ENCODE results near the gene TIMP3. TPM values are rescaled to one million over a fixed set of nuclear protein-coding genes. Genes with fewer than 3 reads are reported as not detected.
A peak's percentile ranks its signal among the peaks of the same experiment; 100 is the strongest.
"Not testable (repeated sequence)": the region's sequence is repeated elsewhere in the genome, so short reads cannot be mapped to it uniquely, and the experiment has no call there.

Gene TIMP3
- 0.14 TPM in 1 of 2 replicates, not detected in the other for total RNA-seq (2014; rRNA removed; shearing (Covaris generic); ENCODE audit: low replicate concordance)

GRCh38 chr22:32801537-32802236, at the start of gene TIMP3:
TIMP3 (plus strand) TSS chr22:32801705; CDS start chr22:32802002, 297 bp downstream.
- in situ Hi-C loops (cut with HindIII; ENCODE audit: low pct_unique_long_range_greater_than_20kb, low sequenced_read_pairs): no loop called here
- no peak for DNase-seq (ENCODE audit: low read depth)

GRCh38 chr22:32752326-32752725, 49.2 kb upstream of the TIMP3 start:
- no peak for DNase-seq (ENCODE audit: low read depth)
- in situ Hi-C loops (cut with HindIII; ENCODE audit: low pct_unique_long_range_greater_than_20kb, low sequenced_read_pairs): no loop called here

- no peak for DNase-seq (ENCODE audit: low read depth)
- in situ Hi-C loops (cut with HindIII; ENCODE audit: low pct_unique_long_range_greater_than_20kb, low sequenced_read_pairs): no loop called here
These were observed 48.5 kb upstream of the TIMP3 start for GRCh38 chr22:32752816-32753520.

- in situ Hi-C loops (cut with HindIII; ENCODE audit: low pct_unique_long_range_greater_than_20kb, low sequenced_read_pairs): no loop called here
- DNase-seq (ENCODE audit: low read depth): no peak
These were observed 47.9 kb upstream of the TIMP3 start for GRCh38 chr22:32753591-32753990.

GRCh38 chr22:32754413-32755041, 47.0 kb upstream of the TIMP3 start:
- no peak for DNase-seq (ENCODE audit: low read depth)

GRCh38 chr22:32757086-32757762, 44.3 kb upstream of the TIMP3 start:
- in situ Hi-C loops (cut with HindIII; ENCODE audit: low pct_unique_long_range_greater_than_20kb, low sequenced_read_pairs): not testable (repeated sequence)

More at GRCh38 chr22:32754413-32755041, 47.0 kb upstream of the TIMP3 start:
- in situ Hi-C loops (cut with HindIII; ENCODE audit: low pct_unique_long_range_greater_than_20kb, low sequenced_read_pairs): no loop called here

GRCh38 chr22:32758866-32759385, 42.6 kb upstream of the TIMP3 start:
- DNase-seq (ENCODE audit: low read depth): no peak
- in situ Hi-C loops (cut with HindIII; ENCODE audit: low pct_unique_long_range_greater_than_20kb, low sequenced_read_pairs): no loop called here

More at GRCh38 chr22:32757086-32757762, 44.3 kb upstream of the TIMP3 start:
- DNase-seq (ENCODE audit: low read depth): peak; percentile 21

- DNase-seq (ENCODE audit: low read depth): no peak
These were observed 41.1 kb upstream of the TIMP3 start for GRCh38 chr22:32760396-32760795.

GRCh38 chr22:32760815-32761214, 40.7 kb upstream of the TIMP3 start:
- in situ Hi-C loops (cut with HindIII; ENCODE audit: low pct_unique_long_range_greater_than_20kb, low sequenced_read_pairs): no loop called here
- no peak for DNase-seq (ENCODE audit: low read depth)

More at GRCh38 chr22:32760396-32760795, 41.1 kb upstream of the TIMP3 start:
- in situ Hi-C loops (cut with HindIII; ENCODE audit: low pct_unique_long_range_greater_than_20kb, low sequenced_read_pairs): no loop called here

- in situ Hi-C loops (cut with HindIII; ENCODE audit: low pct_unique_long_range_greater_than_20kb, low sequenced_read_pairs): no loop called here
- no peak for DNase-seq (ENCODE audit: low read depth)
These were observed 40.1 kb upstream of the TIMP3 start for GRCh38 chr22:32761251-32761903.

- no peak for DNase-seq (ENCODE audit: low read depth)
- in situ Hi-C loops (cut with HindIII; ENCODE audit: low pct_unique_long_range_greater_than_20kb, low sequenced_read_pairs): no loop called here
These were observed 37.0 kb upstream of the TIMP3 start for GRCh38 chr22:32764330-32765131.

- DNase-seq (ENCODE audit: low read depth): no peak
- in situ Hi-C loops (cut with HindIII; ENCODE audit: low pct_unique_long_range_greater_than_20kb, low sequenced_read_pairs): no loop called here
These were observed 36.3 kb upstream of the TIMP3 start for GRCh38 chr22:32765132-32765618.

- DNase-seq (ENCODE audit: low read depth): no peak
- in situ Hi-C loops (cut with HindIII; ENCODE audit: low pct_unique_long_range_greater_than_20kb, low sequenced_read_pairs): no loop called here
These were observed 29.7 kb upstream of the TIMP3 start for GRCh38 chr22:32771756-32772155.

- in situ Hi-C loops (cut with HindIII; ENCODE audit: low pct_unique_long_range_greater_than_20kb, low sequenced_read_pairs): no loop called here
- DNase-seq (ENCODE audit: low read depth): no peak
These were observed 25.5 kb upstream of the TIMP3 start for GRCh38 chr22:32775957-32776356.

GRCh38 chr22:32776397-32776796, 25.1 kb upstream of the TIMP3 start:
- DNase-seq (ENCODE audit: low read depth): no peak
- in situ Hi-C loops (cut with HindIII; ENCODE audit: low pct_unique_long_range_greater_than_20kb, low sequenced_read_pairs): no loop called here

- in situ Hi-C loops (cut with HindIII; ENCODE audit: low pct_unique_long_range_greater_than_20kb, low sequenced_read_pairs): no loop called here
- DNase-seq (ENCODE audit: low read depth): no peak
These were observed 24.7 kb upstream of the TIMP3 start for GRCh38 chr22:32776802-32777201.

- in situ Hi-C loops (cut with HindIII; ENCODE audit: low pct_unique_long_range_greater_than_20kb, low sequenced_read_pairs): no loop called here
- DNase-seq (ENCODE audit: low read depth): no peak
These were observed 23.5 kb upstream of the TIMP3 start for GRCh38 chr22:32777987-32778386.
